Mesenteric fat pad (tissue), 1 donor: Measurements from ENCODE around the gene PLAC1. TPM values are rescaled to one million over a fixed set of nuclear protein-coding genes. Genes with fewer than 3 reads are reported as not detected.

Experiments used
- DNase-seq: peaks from one replicate; pipeline ENCODE4 v3.0.0-alpha.2; 2020; ENCODE audit warnings: low spot score
- long read RNA-seq: library from polyadenylated mRNA; unstranded; transcript quantifications from one replicate; pipeline ENCODE4 v2.0.0, GENCODE V29; 2020
- total RNA-seq: library from RNA; stranded (reverse); fragmentation: NEBNext Ultra II Directional; extraction: Animal tissue kit (Norgen Biotek cat#: 25700); gene quantifications from one replicate; pipeline ENCODE4 v1.2.1, GENCODE V29; 2021
- donor health status: DM: yes; HTN: yes; CAD: no.

The PLAC1 gene
- total RNA-seq: not detected
- long read RNA-seq: 0 reads

- no peak for DNase-seq
These were observed at the start of gene PLAC1 for GRCh38 chrX:134658002-134658759. PLAC1 (minus strand) TSS chrX:134658471; CDS start chrX:134566682, 91,789 bp downstream.

GRCh38 chrX:134706138-134706537 is 47.9 kb upstream of the PLAC1 start:
- DNase-seq: no peak

GRCh38 chrX:134695999-134696398 is 37.7 kb upstream of the PLAC1 start:
- DNase-seq: no peak

DNA sequence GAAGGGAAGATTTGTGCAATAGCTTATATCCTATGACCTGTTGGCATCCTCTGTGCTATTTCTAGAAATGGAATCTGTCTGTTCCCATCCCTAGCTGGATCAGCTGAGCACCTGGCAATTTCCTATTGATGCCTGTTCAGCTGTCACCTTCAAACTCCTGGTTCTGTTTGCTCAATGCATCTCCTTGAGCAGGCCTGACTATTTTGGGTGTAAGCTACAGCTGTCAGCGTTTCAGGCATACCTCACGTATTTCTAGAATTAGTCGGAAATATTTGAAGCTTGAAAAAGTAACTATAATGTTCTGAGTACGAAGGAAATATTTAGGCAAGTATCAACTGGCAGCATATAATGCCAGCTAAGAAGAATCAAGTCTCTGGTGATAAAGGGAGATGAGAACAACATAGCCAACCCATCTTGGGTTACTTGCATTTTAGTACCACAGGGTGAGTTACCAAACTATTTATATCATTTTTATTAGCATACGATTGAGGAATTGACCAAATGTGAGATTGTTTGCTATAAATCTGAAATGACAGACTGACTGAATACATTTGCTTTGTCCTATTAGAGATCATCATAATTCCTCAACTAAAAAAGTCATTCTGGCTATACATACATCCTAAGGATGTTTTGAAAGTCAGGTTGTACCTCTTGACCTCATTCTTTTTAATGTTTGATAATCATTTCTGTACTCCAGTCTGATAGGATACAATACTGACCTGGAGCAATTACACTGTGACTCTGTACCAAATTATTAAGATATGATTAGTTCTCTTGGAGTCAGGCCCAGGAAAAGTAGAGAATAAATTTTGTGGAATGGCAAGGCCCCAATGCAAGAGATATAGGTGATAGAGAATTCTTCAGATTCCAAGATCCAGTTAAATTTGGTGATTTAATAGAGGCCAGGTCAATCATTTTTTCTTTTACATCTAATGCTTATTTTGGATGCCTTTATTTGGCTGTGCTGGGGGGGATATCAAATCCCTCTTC is 36.4 kb upstream of the PLAC1 start:
- no peak for DNase-seq

- DNase-seq: no peak
These were observed 35.4 kb upstream of the PLAC1 start for GRCh38 chrX:134693644-134694043.

GRCh38 chrX:134692990-134693389 is 34.7 kb upstream of the PLAC1 start:
- no peak for DNase-seq

DNA sequence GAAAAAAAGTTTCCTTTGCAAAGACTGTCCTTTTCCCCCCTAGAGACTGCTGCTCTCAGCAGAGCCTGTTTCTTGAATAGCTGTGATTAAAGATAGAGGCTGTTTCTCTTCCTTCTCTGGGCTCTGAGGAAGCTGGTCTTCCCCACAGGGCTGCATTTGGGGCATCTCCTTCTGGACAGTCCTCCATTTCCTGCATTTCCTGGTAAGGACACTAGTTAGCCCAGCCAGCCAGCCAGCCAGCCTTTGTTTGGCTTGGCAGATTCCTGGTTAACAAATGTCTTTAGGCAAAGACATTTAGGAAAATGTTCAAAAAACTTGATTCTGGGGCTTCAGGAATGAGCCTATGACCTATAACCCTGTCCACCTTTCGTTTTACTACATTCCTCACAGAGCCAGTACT is 34.0 kb upstream of the PLAC1 start:
- no peak for DNase-seq

GRCh38 chrX:134691453-134691852 is 33.2 kb upstream of the PLAC1 start:
- no peak for DNase-seq

GRCh38 chrX:134688839-134689238 is 30.6 kb upstream of the PLAC1 start:
- DNase-seq: no peak

- no peak for DNase-seq
These were observed 30.0 kb upstream of the PLAC1 start for GRCh38 chrX:134688031-134688823.

DNA sequence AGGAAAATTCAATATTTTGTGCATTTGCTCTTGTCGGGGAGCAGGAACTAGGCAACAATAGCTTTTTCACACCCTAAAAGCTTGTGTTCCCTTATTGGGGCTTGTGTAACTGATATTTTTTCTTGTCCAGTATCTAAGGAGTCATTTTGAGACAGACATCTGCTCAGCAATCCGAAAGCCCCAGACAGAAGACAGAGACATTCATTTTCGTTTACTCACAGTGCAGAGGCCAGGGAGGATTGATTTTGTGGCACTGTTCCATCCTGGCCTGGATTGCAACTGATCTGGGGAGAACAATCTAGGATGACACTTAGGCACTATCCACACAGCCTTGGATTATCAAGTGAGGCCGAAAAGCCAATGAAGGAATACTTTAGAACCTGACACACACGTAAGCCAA is 27.4 kb upstream of the PLAC1 start:
- DNase-seq: no peak

GRCh38 chrX:134684956-134685355 is 26.7 kb upstream of the PLAC1 start:
- DNase-seq: no peak

- no peak for DNase-seq
These were observed 25.2 kb upstream of the PLAC1 start for GRCh38 chrX:134683351-134684005.

DNA sequence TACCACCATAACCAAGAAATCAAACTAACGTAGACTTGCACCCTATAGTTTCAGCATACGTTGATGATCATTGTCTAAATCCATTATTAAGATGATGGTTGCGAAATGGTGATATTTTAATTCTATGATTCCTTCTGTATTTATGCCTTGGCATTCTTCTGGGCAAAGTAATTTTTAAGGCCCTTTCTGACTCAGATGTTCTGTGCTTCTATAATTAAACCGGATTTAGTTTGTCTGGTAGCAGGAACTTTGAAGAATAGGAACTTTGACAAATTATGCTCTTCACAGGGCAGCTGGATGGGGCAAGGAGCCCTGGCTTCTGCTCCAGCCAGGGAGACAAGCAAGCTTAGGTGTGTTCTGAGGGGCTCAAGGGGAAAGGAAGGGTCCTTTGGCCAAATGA is 23.8 kb upstream of the PLAC1 start:
- DNase-seq: no peak

DNA sequence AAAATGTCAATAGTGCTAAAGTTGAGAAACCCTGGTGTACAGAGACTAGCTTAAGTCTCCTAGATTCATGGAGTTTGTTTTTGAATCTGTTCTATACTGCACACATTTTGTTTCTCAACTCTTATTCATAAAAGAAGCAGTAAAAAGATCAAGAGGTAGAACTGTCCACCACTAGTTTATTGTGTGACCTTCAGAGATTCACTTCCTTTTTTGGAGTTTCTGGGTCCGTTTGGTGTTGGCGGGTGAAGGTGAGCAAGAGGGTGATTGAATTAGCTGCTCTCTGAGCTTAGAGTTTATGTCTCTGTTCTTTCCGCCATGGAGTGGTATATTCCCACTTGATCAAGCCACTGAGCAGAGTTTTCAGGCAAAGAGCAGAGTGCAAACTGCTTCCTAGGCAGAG is 21.4 kb upstream of the PLAC1 start:
- DNase-seq: no peak

- DNase-seq: no peak
These were observed 20.9 kb upstream of the PLAC1 start for GRCh38 chrX:134679221-134679620.

- no peak for DNase-seq
These were observed 19.1 kb upstream of the PLAC1 start for GRCh38 chrX:134677332-134677731.

DNA sequence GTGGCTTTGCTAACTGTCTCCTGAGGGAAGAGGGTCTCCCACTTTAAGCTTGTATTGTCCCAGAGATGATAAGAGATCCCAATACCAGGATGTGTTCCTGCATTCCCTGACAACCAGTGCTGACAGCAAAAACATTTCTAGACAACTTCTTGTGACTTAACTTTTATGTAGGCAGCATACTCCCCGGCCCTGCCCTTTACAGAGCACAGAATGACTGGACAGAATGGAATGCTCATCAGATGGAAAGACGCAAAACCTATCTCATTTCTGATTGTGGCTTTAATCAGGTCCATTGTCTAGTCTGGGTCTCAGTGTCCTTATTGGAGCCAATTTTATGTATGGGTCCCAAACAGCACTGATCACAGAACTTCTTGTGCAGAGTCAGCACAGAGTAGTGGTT is 18.2 kb upstream of the PLAC1 start:
- DNase-seq: no peak

DNA sequence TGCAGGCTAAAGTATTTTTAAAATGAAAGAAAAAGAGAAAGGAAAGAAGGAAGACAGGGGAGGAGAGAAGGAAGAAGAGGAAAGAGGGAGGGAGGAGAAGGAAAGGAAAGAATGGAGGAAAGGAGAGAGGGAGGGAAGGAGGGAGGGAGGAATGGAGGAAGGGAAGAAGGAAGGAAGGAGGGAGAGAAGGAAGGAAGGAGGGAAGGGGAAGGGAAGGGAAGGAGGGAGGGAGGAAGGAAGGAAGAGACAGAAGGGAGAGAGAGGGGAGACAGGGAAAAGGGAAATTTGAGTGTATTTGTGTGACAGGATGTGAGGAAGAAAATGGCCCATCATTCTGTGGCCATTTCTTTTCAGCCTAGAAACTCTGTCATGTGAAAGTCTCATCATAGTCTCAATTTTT is 14.9 kb upstream of the PLAC1 start:
- no peak for DNase-seq

- DNase-seq: no peak
These were observed 13.8 kb upstream of the PLAC1 start for GRCh38 chrX:134672101-134672500.

DNA sequence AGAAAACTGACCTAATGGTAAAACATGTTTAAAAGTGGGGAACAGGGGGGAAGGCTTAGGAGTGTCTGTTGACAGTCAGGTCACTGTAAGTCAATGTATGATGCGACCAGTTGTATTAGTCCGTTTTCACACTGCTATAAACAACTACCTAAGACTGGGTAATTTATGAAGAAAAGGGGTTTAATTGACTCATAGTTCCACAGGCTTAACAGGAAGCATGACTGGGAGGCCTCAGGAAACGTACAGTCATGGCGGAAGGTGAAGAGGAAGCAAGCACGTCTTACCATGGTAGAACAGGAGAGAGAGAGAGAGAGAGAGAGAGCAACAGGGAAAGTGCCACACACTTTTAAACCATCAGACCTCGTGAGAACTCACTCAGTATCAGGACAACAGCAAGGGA is 13.0 kb upstream of the PLAC1 start:
- no peak for DNase-seq
